Measurements from ENCODE around the gene PCDH8. TPM values are rescaled to one million over a fixed set of nuclear protein-coding genes. Genes with fewer than 3 reads are reported as not detected.

The PCDH8 gene
- total RNA-seq, 1 experiment from 2014 or later = not detected

- no peak for TF ChIP-seq CEBPB (IDR thresholded peaks at IDR 0.05; ENCODE audit: low read depth)
- no peak for TF ChIP-seq RAD21 (IDR thresholded peaks at IDR 0.05; ENCODE audit: low read depth)
- TF ChIP-seq FOSL1 (IDR thresholded peaks at IDR 0.05; ENCODE audit: low read depth) = no peak
- no peak for TF ChIP-seq REST (IDR thresholded peaks at IDR 0.05; ENCODE audit: low read depth)
- TF ChIP-seq ZNF274 (IDR thresholded peaks at IDR 0.05; ENCODE audit: low read depth, low read length) = no peak
- no peak for TF ChIP-seq ZBTB33 (IDR thresholded peaks at IDR 0.05; ENCODE audit: extremely low read depth, insufficient replicate concordance, low read length)
- no peak for TF ChIP-seq POLR2A (IDR thresholded peaks at IDR 0.05; ENCODE audit: borderline replicate concordance, extremely low read depth, insufficient read depth, insufficient read length)
- no peak for TF ChIP-seq EZH2 (IDR thresholded peaks at IDR 0.05)
- no peaks in the 10 kb centered on the region for H3K9me2 ChIP-seq (ENCODE audit: insufficient read depth)
- RAD21 ChIA-PET (ENCODE audit: low non-redundant PET in 1 of 2, low total read pairs in 2 of 2, uncharacterized antibody in 2 of 2, unreplicated experiment in 2 of 2) = no interaction called here
- H3K4me3 ChIP-seq (replicated peaks in 1 of 2; ENCODE audit: low read depth in 1 of 2, low read length in 2 of 2) = no peak overlapping the region
- H3K79me2 ChIP-seq (ENCODE audit: insufficient read depth, low read length) = no peaks in the 10 kb centered on the region
- POLR2A ChIA-PET = no interaction called here
- no peak overlapping the region for H3K4me2 ChIP-seq (ENCODE audit: low read length)
- DNase-seq (ENCODE audit: low read depth, low spot score) = no peak
- H3K27ac ChIP-seq (ENCODE audit: low read depth, low read length) = no peak overlapping the region
- CTCF ChIA-PET = no interaction called here
- H4K20me1 ChIP-seq (ENCODE audit: insufficient read depth) = no peaks in the 10 kb centered on the region
- ATAC-seq = no peak
- H3K36me3 ChIP-seq (ENCODE audit: control insufficient read depth in 1 of 2, insufficient read depth in 2 of 2, low read length in 2 of 2) = no peaks in the 10 kb centered on the region
- no TSS peak for BruUV-seq (replicated peaks)
- no peak overlapping the region for H3K9ac ChIP-seq (ENCODE audit: low read length)
- H3K9me3 ChIP-seq (ENCODE audit: control insufficient read depth in 1 of 2, insufficient read depth in 1 of 2, low read depth in 1 of 2, low read length in 2 of 2) = no peaks in the 10 kb centered on the region; a peak in 1 of 4 replicates
- intact Hi-C loops (cut with micrococcal nuclease) = no loop called here
- H3K27me3 ChIP-seq (ENCODE audit: insufficient read depth, low read length) = peaks cover 13% of the 10 kb centered on the region; the same call in 1 of the 2 replicates
- no peak overlapping the region for H2AFZ ChIP-seq (ENCODE audit: low read depth, low read length, poor library complexity, severe bottlenecking)
- H3K4me1 ChIP-seq (ENCODE audit: control insufficient read depth in 1 of 2, insufficient read depth in 2 of 2, low read length in 2 of 2) = no peaks in the 10 kb centered on the region
Measured at GRCh38 chr13:52878831-52879230, 30.4 kb upstream of the PCDH8 start.

Data from HCT116 (cell line).